GM12872 (cell line): ENCODE measurements around the gene SNRK.

ENCODE experiments used
- CTCF ChIP-seq: IDR thresholded peaks from 3 replicates; pipeline ENCODE4 v1.5.1; 2011; ENCODE audit warnings: low read depth, mild to moderate bottlenecking, low read length, moderate library complexity; ENCODE audit not compliant: insufficient read depth

Gene SNRK

GRCh38 chr3:43286841-43287499 lies 630 bp downstream of the SNRK start:
- TF ChIP-seq CTCF, result no peak

- TF ChIP-seq CTCF, result no peak
Observed at GRCh38 chr3:43287500-43287873, 1.1 kb downstream of the SNRK start.

GRCh38 chr3:43288366-43288765 lies 2.0 kb downstream of the SNRK start:
- no peak for TF ChIP-seq CTCF

- TF ChIP-seq CTCF, result no peak
Observed at GRCh38 chr3:43288850-43289249, 2.5 kb downstream of the SNRK start.

GRCh38 chr3:43289401-43289800 lies 3.1 kb downstream of the SNRK start:
- TF ChIP-seq CTCF, result no peak

- no peak for TF ChIP-seq CTCF
Observed at GRCh38 chr3:43289841-43290470, 3.6 kb downstream of the SNRK start.

- TF ChIP-seq CTCF, result no peak
Observed at GRCh38 chr3:43290956-43291355, 4.6 kb downstream of the SNRK start.
